Cardiac muscle cell (in vitro differentiated cells and primary cell): ENCODE data around the gene LPIN3. TPM values are rescaled to one million over a fixed set of nuclear protein-coding genes. Genes with fewer than 3 reads are reported as not detected.

ENCODE experiments used
- DNase-seq, 2 donors: peaks; one replicate each; pipeline versions ENCODE4 v3.0.0 to v3.0.0-alpha.2; 2010 to 2017; ENCODE audit warnings: low read depth in 1 of 2, low spot score in 1 of 2
- H3K27ac ChIP-seq: fragments of 200-600 bp; sonication (generic); 2 replicates; pipeline ENCODE4 v1.5.1; 2016
- H3K27me3 ChIP-seq: fragments of 200-600 bp; sonication (generic); 2 replicates; pipeline ENCODE4 v1.6.0; 2016; ENCODE audit warnings: control low read depth
- H3K36me3 ChIP-seq: fragments of 200-600 bp; sonication (generic); 2 replicates; pipeline ENCODE4 v1.5.1; 2016; ENCODE audit warnings: control low read depth
- H3K4me1 ChIP-seq: fragments of 200-600 bp; sonication (generic); 2 replicates; pipeline ENCODE4 v1.8.1; 2017; ENCODE audit warnings: low read depth, mild to moderate bottlenecking, mixed run types
- H3K4me3 ChIP-seq: fragments of 200-600 bp; sonication (generic); 2 replicates; pipeline ENCODE4 v1.5.1; 2016; ENCODE audit warnings: mild to moderate bottlenecking
- H3K9me3 ChIP-seq: fragments of 200-600 bp; sonication (generic); 2 replicates; pipeline ENCODE4 v1.5.1; 2017; ENCODE audit warnings: low read depth, mild to moderate bottlenecking, control low read depth
- polyA plus RNA-seq: library from polyadenylated mRNA; unstranded; fragments of >200 nt; fragmentation: Nextera tagmentation; extraction: Ambion mirVana; gene quantifications from 2 replicates; pipeline ENCODE4 v1.2.1, GENCODE V29; 2016
- total RNA-seq: library from RNA; depleted of rRNA; stranded (reverse); fragments of >200 nt; gene quantifications from 2 replicates; pipeline ENCODE4 v1.2.3, GENCODE V29; 2016
- TF ChIP-seq, protein P1 (sequence below): IDR thresholded peaks from 2 replicates; pipeline ENCODE4 v1.5.1; 2012; ENCODE audit warnings: low read depth, mild to moderate bottlenecking, low read length

The LPIN3 gene, protein sequence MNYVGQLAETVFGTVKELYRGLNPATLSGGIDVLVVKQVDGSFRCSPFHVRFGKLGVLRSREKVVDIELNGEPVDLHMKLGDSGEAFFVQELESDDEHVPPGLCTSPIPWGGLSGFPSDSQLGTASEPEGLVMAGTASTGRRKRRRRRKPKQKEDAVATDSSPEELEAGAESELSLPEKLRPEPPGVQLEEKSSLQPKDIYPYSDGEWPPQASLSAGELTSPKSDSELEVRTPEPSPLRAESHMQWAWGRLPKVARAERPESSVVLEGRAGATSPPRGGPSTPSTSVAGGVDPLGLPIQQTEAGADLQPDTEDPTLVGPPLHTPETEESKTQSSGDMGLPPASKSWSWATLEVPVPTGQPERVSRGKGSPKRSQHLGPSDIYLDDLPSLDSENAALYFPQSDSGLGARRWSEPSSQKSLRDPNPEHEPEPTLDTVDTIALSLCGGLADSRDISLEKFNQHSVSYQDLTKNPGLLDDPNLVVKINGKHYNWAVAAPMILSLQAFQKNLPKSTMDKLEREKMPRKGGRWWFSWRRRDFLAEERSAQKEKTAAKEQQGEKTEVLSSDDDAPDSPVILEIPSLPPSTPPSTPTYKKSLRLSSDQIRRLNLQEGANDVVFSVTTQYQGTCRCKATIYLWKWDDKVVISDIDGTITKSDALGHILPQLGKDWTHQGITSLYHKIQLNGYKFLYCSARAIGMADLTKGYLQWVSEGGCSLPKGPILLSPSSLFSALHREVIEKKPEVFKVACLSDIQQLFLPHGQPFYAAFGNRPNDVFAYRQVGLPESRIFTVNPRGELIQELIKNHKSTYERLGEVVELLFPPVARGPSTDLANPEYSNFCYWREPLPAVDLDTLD
- total RNA-seq = 13.5 and 17.0 TPM in 2 replicates
- polyA plus RNA-seq = 9.5 and 11.2 TPM in 2 replicates

DNA sequence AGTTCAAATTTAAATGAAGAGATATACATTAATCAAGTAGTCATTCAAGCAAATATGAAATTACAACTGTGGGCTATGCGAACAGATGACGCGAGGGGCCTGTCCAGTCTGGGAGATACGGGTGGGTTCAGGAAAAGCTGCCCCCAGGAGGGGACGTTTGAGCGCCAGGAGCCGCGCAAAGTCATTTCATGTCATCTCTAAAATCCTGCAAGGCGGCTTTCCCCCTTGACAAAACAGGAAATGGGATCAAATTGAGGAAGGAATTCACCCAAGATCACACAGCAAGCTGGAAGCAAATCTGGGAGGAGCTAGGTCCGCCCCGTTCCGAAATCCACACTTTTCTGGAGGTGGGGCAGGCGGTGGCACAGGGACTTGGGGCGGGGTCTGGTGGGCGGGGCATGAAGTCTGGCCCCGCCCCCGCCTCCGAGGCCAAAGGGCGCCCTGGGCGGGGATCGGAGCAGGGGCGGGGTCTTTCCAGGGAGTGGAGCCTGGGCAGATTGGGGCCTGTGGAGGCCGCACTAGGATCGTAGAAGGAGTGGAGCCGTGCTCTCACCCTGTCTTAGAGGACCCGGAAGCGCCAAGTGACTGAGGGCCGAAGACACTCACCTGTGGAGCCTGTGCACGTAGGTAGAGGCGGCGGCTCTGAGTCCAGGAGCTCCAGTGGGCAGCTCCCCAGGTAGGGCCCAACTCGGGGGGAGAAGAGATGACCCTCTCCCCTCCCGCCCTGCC is at the start of gene LPIN3:
Gene LPIN3, plus strand, starts transcription at position 495 of the 729 bp plus-strand sequence. CDS start 4,983 bp downstream, outside the sequence.
- Histone ChIP-seq H3K27me3 (peaks cover 8% of the 10 kb centered on the region), H3K27ac (peak within 1 kb of the TSS; percentile 18), H3K9me3 (no peaks in the 10 kb centered on the region), H3K4me3 (peak within 1 kb of the TSS; percentile 21), H3K4me1 (peaks cover 8% of the 10 kb centered on the region), H3K36me3 (no peaks in the 10 kb centered on the region)
- peak; percentile 93 to 94 for DNase-seq
- TF ChIP-seq, protein P1, sequence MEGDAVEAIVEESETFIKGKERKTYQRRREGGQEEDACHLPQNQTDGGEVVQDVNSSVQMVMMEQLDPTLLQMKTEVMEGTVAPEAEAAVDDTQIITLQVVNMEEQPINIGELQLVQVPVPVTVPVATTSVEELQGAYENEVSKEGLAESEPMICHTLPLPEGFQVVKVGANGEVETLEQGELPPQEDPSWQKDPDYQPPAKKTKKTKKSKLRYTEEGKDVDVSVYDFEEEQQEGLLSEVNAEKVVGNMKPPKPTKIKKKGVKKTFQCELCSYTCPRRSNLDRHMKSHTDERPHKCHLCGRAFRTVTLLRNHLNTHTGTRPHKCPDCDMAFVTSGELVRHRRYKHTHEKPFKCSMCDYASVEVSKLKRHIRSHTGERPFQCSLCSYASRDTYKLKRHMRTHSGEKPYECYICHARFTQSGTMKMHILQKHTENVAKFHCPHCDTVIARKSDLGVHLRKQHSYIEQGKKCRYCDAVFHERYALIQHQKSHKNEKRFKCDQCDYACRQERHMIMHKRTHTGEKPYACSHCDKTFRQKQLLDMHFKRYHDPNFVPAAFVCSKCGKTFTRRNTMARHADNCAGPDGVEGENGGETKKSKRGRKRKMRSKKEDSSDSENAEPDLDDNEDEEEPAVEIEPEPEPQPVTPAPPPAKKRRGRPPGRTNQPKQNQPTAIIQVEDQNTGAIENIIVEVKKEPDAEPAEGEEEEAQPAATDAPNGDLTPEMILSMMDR = peak; percentile 4

DNA sequence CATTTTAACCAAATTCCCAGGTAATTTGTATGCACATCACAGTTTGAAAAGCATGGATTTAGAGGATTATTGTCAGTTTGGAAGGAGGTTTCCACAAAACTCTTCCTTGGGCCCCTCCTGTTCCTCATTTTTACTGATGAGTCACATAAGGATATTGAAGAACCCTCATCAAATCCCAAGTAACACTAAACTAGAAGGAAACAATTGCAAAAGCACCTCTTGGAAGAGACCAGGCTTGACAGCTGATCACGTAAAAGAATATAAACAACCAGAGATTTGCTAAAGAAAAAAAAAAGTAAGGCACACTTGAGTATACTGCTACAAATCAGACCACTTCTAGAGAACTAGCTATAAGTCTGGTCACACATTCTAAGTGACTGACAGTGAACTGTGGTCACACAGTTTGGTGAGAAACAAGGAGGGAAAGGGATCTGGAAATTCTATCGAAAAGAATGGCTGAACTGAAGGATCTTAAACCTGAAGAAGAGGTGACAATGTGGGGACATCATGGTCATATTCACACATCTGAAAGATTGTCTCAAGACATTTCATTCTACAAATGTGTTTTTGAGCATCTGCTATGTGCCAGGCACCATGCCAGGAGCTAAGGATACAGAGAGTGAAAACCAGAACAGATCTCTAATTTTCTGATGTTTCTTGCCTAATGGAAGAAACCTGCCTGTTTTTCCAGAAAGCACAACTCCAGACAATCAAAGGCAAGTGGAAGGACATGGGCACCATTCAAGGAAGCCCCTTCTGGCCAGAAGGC is 47.2 kb upstream of the LPIN3 start:
- no peaks in the 10 kb centered on the region for H3K9me3 ChIP-seq
- H3K36me3 ChIP-seq = no peaks in the 10 kb centered on the region
- H3K4me1 ChIP-seq = no peaks in the 10 kb centered on the region
- H3K27ac ChIP-seq = no peak overlapping the region
- no peak overlapping the region for H3K4me3 ChIP-seq
- TF ChIP-seq, protein P1 = no peak
- H3K27me3 ChIP-seq = no peaks in the 10 kb centered on the region
- peak in 1 of 2 donors; percentile 49 for DNase-seq

DNA sequence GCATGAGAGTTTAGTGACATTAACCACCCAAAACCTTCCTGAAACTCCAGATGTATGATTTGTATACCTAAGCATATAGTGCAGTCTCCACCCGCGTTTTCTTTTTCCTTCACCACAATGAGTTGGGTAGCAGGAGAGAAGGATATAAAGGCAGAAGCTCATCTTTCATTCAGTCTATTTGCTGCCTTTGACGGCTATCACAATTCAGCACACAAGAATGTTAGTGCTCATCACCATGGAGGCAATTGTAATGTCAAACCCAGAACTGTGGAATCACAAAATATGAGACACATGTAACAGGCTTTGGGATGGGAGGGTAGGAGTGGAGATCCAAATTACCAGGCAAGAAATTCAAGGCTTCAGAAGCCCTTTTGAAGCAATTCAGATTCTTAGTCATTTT is 40.7 kb upstream of the LPIN3 start:
- Histone ChIP-seq H3K4me3 (no peak overlapping the region), H3K36me3 (no peaks in the 10 kb centered on the region), H3K27me3 (no peaks in the 10 kb centered on the region), H3K4me1 (no peaks in the 10 kb centered on the region), H3K27ac (no peak overlapping the region), H3K9me3 (no peaks in the 10 kb centered on the region)
- no peak for DNase-seq
- TF ChIP-seq, protein P1 = no peak

DNA sequence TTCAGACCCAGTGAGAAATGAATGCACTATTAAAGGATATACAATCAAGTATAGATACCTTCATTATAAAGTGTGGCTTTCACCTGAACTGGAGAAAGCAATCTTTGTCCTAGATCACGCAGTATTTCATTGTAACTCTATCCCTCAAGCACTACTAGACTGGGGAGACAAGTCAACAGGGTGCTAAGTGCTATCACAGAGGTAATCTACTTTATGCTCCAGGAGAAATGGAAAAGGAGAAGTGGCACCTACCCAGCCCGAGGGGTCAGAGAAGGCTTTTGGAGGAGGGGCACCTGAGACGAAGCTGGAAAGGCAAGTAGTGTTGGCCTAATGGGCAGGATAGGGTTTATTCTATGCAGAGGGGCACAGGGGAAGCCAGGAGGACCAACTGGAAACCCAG is 40.2 kb upstream of the LPIN3 start:
- no peak overlapping the region for H3K27ac ChIP-seq
- TF ChIP-seq, protein P1 = no peak

DNA sequence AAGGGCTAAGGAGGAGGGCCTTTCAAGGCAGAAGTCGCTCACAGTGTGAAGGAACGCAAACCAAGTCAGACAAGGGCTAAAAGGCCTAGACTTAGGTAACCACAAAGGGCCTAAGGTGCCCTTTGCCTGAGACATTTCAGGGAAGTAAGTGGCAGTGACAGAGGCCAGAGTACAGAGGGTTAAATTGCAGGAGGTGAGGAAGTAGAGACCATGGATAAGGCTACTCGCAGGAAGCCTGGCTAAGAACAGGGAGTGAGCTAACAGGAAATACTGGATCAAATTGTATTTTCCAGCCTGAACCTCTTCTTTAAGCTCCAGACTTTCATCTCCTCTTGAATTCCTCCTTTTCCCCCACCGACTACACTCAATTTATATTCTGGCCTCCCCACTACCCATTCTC is 39.7 kb upstream of the LPIN3 start:
- Histone ChIP-seq H3K27me3 (no peaks in the 10 kb centered on the region), H3K4me1 (no peaks in the 10 kb centered on the region)
- TF ChIP-seq, protein P1 = no peak

More for the DNA sequence above, 40.2 kb upstream of the LPIN3 start:
- Histone ChIP-seq H3K36me3 (no peaks in the 10 kb centered on the region), H3K4me1 (no peaks in the 10 kb centered on the region), H3K9me3 (no peaks in the 10 kb centered on the region), H3K27me3 (no peaks in the 10 kb centered on the region), H3K4me3 (no peak overlapping the region)
- DNase-seq = no peak

More for the DNA sequence above, 39.7 kb upstream of the LPIN3 start:
- H3K36me3 ChIP-seq = no peaks in the 10 kb centered on the region
- H3K27ac ChIP-seq = no peak overlapping the region
- DNase-seq = no peak
- no peak overlapping the region for H3K4me3 ChIP-seq
- no peaks in the 10 kb centered on the region for H3K9me3 ChIP-seq
